ENCODE data around the gene RAB23.

The RAB23 gene

GRCh38 chr6:57143690-57144089 is 78.4 kb downstream of the RAB23 start:
- TF ChIP-seq, protein P1, sequence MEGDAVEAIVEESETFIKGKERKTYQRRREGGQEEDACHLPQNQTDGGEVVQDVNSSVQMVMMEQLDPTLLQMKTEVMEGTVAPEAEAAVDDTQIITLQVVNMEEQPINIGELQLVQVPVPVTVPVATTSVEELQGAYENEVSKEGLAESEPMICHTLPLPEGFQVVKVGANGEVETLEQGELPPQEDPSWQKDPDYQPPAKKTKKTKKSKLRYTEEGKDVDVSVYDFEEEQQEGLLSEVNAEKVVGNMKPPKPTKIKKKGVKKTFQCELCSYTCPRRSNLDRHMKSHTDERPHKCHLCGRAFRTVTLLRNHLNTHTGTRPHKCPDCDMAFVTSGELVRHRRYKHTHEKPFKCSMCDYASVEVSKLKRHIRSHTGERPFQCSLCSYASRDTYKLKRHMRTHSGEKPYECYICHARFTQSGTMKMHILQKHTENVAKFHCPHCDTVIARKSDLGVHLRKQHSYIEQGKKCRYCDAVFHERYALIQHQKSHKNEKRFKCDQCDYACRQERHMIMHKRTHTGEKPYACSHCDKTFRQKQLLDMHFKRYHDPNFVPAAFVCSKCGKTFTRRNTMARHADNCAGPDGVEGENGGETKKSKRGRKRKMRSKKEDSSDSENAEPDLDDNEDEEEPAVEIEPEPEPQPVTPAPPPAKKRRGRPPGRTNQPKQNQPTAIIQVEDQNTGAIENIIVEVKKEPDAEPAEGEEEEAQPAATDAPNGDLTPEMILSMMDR (IDR thresholded peaks at IDR 0.05; ENCODE audit: insufficient read depth, low read length, missing control alignments), result no peak
- CTCF ChIA-PET, result interaction anchor here (1.3 to 2.6 kb wide), 2 partner anchors 12 to 13 kb away, joined by 3 to 7 read pairs; no protein-coding TSS in a partner anchor
- no peak overlapping the region for H3K4me3 ChIP-seq (ENCODE audit: low read depth, low read length)
- DNase-seq (ENCODE audit: low read depth, low spot score), result no peak
- POLR2A ChIA-PET, result interaction anchor here (0.6 kb wide), 1 partner anchor 11 kb away, joined by 3 read pairs; no protein-coding TSS in a partner anchor

GRCh38 chr6:57142178-57142525 is 80.0 kb downstream of the RAB23 start:
- ChIA-PET CTCF (interaction anchor here (1.1 kb wide), 1 partner anchor 14 kb away, joined by 3 read pairs; no protein-coding TSS in a partner anchor), POLR2A (no interaction called here)
- DNase-seq (ENCODE audit: low read depth, low spot score), result no peak
- TF ChIP-seq, protein P1 (IDR thresholded peaks at IDR 0.05; ENCODE audit: insufficient read depth, low read length, missing control alignments), result no peak
- H3K4me3 ChIP-seq (ENCODE audit: low read depth, low read length), result no peak overlapping the region

DNA sequence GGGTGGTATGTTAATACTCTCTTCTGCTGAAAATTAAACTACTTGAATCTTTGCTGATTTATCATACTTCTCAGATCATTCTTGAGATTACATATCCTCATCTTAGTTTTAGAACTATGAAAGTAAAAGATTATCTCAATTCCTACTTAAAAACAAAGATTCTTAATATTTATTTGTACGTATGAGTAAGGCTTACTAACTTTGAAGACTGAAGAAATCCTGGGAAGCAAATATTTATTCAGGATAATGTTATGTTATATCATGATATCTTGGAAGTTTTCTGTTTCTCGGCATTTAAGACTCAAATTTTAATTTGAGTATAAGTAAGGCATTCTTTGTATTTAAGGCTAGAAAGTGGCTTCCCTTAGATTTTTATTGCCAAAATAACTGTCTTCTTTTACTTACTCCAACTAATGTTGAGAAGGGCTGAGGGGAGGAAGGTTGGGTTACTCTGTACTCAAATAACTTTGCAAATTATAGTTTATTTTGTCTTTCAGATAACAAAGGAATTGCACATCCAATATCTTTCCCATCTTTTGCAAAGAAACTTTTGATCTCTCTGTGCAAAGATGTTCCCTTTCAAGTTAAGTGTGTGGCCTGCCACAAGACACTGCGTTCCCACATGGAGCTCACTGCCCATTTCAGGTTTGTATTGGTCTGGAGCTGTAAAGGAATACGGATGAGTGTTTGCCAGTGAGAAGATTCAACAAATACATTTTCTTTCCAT is 80.5 kb downstream of the RAB23 start:
- no peak for DNase-seq (ENCODE audit: low read depth, low spot score)
- TF ChIP-seq, protein P1 (IDR thresholded peaks at IDR 0.05; ENCODE audit: insufficient read depth, low read length, missing control alignments), result no peak
- POLR2A ChIA-PET, result no interaction called here

DNA sequence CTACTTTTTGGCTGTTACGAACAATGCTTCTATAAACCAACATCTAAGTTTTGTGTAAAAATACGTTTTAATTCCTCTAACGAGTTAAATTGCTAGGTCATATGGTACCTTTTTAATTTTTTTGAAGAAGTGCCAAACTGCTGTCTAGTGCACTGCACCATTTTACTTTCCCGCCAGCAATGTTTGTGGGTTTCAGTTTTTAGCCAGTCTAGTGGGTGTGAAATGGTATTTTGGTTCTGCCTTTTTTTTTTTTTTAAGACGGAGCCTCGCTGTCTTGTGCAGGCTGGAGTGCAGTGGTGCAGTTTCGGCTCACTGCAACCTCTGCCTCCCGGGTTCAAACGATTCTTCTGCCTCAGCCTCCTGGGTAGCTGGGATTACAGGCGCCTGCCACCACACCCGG is 84.1 kb downstream of the RAB23 start:
- TF ChIP-seq, protein P1 (IDR thresholded peaks at IDR 0.05; ENCODE audit: insufficient read depth, low read length, missing control alignments), result no peak
- DNase-seq (ENCODE audit: low read depth, low spot score), result no peak
- ChIA-PET POLR2A (no interaction called here), CTCF (no interaction called here)
- H3K4me3 ChIP-seq (ENCODE audit: low read depth, low read length), result no peak overlapping the region

More for the DNA sequence above, 80.5 kb downstream of the RAB23 start:
- CTCF ChIA-PET, result interaction anchor here (1.1 kb wide), 1 partner anchor 15 kb away, joined by 3 read pairs; no protein-coding TSS in a partner anchor
- no peak overlapping the region for H3K4me3 ChIP-seq (ENCODE audit: low read depth, low read length)

DNA sequence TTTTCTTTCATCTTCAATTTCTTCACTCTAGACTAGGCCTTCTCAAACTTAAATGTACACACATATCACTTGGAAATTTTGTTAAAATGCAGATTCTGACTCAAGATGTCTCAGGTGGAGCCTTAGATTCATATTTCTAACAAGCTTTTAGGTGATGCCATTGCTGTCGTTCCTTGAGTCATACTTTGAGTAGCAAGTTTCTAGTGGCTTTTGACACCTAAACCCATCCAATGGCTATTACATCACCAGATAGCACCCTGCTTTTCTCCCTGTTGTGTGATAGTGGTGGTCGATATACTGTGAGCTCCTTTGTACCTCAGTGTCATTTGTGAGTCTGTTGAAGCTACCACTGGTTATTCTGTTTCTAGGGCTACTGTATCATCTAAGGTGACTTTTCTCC is 84.8 kb downstream of the RAB23 start:
- TF ChIP-seq, protein P1 (IDR thresholded peaks at IDR 0.05; ENCODE audit: insufficient read depth, low read length, missing control alignments), result no peak
- DNase-seq (ENCODE audit: low read depth, low spot score), result no peak
- H3K4me3 ChIP-seq (ENCODE audit: low read depth, low read length), result no peak overlapping the region
- ChIA-PET CTCF (no interaction called here), POLR2A (no interaction called here)

Measured in AG04449 (cell line).